Skin epidermis (tissue), 12 donors: Measurements from ENCODE around the gene YWHAG.

Experiments used
- H3K27ac ChIP-seq, 21 experiments: fragments of 200-600 bp; sonication (generic) in 11 of 21; one replicate each; pipeline ENCODE4 v1.5.0; 2020; ENCODE audit warnings: mild to moderate bottlenecking in 3 of 21, inconsistent platforms in 2 of 21, moderate library complexity in 2 of 21
- H3K4me3 ChIP-seq, 7 experiments: fragments of 200-600 bp; sonication (generic) in 2 of 7; one replicate each; pipeline ENCODE4 v1.5.0; 2020; ENCODE audit warnings: inconsistent platforms in 2 of 7, mild to moderate bottlenecking in 2 of 7, moderate library complexity in 1 of 7

YWHAG gene

DNA sequence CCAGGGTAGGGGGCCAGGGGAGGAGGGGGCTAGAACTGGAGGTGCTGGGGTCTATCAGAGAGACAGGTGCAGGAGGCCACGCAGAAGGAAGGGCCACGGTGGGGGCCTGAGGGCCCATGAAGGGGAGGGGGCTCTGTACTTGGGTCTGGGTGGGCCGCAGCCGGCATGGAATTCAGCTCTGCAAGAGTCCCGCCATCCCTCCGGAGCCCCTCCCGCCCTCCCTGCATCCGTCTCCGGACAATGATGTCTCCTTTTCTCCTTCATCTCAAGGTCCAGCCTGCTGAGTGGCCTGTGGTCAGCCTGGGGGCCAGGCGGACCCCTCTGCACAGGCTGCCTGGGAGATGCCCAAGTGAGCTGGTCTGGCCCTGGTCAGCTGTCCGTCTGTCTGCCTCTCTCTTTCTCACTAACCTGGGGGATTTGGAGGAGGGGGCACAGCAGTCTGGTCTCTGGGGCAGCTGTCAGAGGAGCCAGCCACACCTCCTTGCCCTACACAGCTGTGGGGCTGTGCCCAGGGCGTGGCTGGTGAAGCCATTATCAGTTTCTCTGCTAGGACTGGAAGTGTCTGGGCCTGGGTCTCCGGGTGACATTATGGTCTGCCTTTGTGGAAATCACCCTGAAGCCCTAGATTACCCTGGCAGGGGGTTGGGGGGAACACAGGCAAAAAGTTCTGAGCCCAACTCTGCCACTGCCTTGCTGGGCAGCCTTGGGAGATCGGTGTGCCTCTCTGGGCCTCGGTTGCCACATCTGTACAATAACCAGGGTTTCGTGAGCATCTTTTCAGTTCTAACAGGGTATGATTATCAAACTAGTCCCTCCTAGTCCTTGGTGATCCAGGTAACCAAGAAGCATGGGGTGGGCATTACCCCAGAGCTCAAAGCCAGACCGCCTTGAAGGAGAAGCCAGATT is 75.3 kb downstream of the YWHAG start:
- Histone ChIP-seq H3K4me3 (peak overlapping the region in 3 of 7 experiments; percentile 45 to 59 (median 51)), H3K27ac (peak overlapping the region in 1 of 21 experiments; percentile 71)

DNA sequence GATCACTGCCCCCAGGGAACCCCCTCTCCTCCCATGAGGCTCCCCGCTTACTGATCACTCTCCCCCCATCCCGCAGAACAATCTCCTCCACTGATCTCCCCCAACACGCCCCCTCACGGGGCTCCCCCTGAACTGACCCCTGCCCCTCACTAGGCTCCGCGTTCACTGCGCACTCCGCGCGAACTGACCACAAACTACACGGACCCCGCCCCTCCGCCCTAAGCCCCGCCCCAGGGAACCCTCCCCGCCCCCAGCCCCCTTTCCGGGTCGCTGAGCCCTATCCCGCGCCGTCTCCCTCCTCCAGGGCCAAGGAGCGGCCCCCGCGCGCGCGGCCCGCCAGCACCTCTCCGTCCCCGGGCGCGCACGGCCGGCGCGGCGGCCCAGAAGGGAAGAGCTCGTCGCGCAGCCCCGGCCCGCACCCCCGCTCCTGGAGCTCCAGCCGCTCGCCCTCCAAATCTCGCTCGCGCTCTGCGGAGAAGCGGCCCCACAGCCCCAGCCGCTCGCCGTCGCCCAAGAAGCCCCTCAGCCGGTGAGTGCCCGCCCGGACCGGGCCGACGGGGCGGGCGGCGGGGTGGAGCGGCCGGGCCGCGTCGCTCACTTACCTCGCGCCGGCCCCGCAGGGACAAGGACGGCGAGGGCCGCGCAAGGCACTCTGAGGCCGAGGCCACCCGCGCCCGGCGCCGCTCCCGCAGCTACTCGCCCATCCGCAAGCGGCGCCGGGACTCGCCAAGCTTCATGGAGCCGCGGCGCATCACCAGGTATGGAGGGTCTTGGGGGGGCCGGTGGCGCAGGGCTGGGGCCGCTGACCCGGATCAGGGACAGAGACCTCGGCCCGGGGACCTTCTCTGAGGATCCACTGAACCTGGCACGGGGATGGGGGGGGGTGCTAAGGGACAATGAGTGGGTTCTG is 76.2 kb downstream of the YWHAG start:
- peak overlapping the region in 6 of 21 experiments; percentile 14 to 71 (median 47) for H3K27ac ChIP-seq
- H3K4me3 ChIP-seq, result peak overlapping the region; percentile 29 to 59 (median 45)

DNA sequence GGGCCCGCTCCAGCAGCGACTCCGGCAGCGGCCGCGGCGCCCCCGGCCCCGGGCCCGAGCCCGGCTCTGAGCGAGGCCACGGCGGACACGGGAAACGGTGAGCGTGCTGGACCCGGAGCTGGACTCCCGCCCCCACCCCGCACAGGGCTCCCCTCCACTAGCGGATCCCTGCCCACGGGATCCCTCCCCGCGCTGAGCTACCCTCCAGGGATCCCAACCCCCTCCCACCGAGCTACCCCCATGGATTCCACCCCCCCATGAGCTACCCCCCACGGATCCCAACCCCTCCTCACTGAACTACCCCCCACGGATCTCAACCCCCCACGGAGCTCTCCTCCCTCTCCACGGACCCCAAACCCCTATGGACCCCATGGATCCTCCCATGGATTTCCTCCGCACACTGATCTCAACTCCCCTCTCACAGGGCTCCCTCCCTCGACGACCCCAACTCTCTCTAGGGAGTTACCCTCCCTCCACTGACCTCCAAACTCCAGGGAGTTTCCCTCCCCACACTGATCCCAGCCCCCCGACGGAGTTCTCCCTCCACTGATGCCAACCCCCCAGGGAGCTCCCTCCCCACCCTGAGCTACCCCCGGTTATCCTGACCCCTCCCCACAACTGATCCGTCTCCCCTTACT is 77.0 kb downstream of the YWHAG start:
- H3K4me3 ChIP-seq, result peak overlapping the region in 6 of 7 experiments; percentile 29 to 59 (median 48)
- H3K27ac ChIP-seq, result peak overlapping the region in 2 of 21 experiments; percentile 53 to 71

DNA sequence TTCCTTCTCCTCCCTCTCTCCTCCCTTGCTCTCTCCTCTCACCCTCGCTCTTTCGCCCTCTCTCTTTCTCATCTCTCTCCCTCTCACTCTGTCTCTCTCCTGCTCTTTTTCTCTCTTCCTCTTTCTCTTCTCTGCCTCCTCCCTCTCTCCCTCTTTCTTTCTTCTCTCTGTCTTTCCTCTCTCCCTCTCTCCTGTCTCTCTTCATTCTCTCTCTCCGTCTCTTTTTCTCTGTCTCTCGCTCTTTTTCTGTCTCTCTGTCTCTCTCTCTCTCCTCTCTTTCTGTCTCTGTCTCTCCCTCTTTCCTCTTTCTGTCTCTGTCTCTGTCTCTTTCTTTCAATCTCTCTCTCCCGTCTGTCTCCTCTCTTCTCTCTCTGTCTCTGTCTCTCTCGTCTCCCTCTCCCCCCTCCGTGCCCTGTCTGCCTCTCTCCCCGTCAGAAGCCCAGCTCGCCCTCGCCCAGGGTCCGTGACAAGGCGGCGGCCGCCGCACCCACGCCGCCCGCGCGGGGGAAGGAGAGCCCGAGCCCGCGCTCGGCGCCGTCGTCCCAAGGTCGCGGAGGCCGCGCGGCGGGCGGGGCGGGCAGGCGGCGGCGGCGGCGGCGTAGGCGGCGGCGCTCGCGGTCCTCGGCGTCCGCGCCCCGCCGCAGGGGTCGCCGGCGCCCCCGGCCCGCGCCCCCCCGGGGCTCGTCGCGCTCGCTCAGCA is 77.6 kb downstream of the YWHAG start:
- H3K4me3 ChIP-seq, result peak overlapping the region in 5 of 7 experiments; percentile 14 to 59 (median 34)
- H3K27ac ChIP-seq, result no peak overlapping the region

DNA sequence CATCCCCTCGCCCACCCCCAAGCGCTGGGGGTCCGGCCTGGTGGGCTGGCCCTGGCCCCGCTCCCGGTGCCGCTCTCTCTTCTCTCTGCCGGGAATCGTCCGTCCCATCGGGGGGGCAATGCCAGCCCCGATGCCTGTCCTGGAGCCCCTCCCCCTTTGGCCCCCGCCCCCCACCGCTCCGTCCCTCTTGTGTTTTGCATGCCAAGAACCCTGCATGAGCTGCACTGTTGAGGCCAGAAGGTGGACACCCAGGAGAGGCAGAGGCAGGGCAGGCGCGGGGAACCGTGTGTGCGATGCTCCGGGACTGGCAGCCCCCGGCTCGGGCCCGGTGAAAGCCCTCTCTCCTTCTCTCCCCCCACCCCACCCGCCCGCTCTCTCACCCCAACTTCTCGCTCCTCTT is 78.4 kb downstream of the YWHAG start:
- H3K27ac ChIP-seq, result no peak overlapping the region

DNA sequence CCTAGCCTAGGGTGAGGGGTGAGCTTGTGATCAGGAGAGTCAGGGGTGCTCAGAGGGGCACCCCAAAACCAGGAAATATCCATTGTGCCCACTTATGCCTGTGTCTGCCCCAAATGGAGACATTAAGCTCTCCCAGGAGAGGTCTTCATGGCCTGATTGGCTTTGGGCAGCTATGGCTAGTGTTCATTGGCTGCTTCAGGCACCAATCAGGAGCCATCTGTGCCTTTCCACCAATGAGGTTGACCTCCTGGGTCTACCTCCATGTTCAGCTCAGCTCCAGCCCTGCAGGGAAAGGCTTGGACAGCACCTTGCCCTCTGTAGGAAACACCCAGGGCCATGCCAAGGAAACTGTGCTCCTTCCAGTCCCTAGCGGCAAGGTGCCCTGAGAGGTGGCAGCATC is 80.3 kb downstream of the YWHAG start:
- no peak overlapping the region for H3K4me3 ChIP-seq
- no peak overlapping the region for H3K27ac ChIP-seq

More for the DNA sequence above, 78.4 kb downstream of the YWHAG start:
- H3K4me3 ChIP-seq, result no peak overlapping the region
